HG03159 (cell line): ENCODE results near the gene CHKB.
A peak's percentile ranks its signal among the peaks of the same experiment; 100 is the strongest.

Experiments
- ATAC-seq: cut with Tn5 transposase; IDR thresholded peaks from one replicate; pipeline ENCODE4 v1.9.1; 2021; ENCODE audit warnings: mild to moderate bottlenecking, moderate library complexity; ENCODE audit not compliant: unreplicated experiment

The CHKB gene

DNA sequence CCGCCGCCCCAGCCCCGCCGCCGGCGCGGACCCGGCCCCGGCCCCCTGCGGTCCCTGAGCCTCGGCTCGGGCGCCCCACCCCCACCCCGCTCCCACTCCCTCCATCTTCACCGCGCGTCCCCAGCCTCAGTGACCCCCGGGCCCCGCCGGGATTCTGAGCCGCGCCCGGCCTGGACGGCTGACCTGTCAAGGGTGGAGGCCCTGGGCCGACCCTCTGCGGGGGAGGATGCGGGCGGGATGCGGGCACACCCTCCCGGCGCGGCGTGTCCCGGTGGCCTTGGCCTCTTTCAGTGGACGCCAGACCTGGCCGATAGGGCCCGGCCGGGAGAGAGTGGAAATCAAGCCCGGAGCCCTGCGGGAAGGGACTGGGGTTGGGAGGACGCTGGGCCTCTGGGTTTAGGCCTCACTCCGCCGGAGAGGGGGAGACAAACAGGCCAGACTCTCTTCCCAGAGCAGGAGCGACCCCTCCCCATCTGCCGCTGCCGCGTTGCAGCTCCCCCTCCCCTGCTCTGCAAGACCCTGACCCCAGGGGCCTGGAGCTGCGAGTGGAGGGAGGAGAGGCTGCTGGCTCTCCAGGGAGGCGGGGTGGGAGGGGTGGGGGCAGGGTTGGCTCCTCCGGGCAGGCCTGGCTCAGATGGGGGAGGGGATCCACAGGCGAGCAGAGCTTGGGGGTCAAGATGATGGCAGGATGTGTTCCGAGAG, 18.5 kb upstream of the CHKB start:
- no peak for ATAC-seq

DNA sequence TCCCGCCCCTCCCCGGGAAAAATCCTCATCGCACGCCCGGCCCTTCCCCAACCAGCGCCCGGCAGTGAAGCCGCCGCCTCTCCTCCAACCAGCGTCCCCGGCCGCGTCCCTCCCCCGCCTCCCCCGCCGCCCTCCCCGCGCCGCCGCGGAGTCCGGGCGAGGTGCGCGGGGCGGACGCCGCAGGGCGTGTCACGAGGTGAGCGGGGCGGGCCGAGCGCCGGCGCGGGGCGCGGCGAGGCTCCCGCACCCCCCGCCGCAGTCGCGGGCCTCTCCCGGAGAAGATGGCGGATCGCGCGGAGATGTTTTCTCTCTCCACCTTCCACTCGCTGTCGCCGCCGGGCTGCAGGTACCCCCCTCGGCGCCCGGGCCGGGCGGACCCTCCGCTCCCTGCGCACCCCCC, 17.9 kb upstream of the CHKB start, which contains the start of gene MAPK8IP2:
TSS of gene MAPK8IP2 (plus strand) at position 256 of the 400 bp plus-strand sequence. CDS start at position 282, 26 bp downstream.
- ATAC-seq = no peak

DNA sequence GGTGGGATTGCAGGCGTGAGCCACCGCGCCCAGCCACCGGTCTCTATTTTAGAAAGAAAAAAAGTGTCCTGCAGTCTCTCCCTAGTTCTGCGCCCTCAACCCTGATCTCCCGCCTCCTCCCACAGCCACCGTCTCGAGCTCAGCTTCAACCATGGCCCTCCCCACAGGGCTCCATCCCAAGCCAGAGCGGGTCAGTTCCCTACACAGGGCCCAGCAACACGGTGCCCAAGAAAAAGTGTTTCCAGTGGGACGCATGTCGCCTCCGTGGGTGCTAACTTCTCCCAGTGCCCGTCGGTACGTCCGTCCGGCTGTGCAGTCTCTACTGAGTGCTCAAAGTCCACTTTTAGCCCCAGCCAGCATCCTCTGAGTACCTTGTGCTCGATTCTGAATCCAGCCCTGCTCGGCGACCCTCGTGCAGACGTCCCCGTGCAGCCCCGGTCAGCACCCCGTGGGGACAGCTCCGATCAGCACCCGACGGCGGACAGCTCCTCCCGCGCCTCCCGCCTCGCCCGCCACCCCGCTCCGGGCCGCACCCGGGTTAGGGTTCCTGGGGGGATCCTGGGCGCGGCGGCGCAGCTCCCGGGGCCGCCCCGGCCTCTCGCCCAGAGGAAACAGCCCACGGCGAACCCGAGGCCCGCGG, 17.3 kb upstream of the CHKB start:
- no peak for ATAC-seq

DNA sequence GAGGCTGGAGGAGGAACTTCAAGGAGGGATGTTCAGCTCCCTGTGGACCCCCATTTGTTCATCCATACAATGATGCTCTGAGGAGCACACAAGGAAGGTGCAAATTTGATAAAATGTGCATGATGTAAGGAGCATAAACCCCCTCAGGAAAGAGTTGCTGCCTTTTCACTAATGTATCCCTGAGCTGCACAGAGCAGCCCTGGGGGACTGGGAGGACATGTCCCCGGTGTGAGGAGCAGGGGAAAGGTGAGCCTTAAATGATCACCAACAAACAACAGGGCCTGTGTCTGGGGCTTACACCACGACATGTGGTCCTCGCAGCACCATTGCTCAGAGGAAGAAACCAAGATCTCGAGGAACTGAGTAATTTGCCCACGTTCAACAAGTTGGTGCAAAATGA, 14.4 kb upstream of the CHKB start:
- no peak for ATAC-seq

DNA sequence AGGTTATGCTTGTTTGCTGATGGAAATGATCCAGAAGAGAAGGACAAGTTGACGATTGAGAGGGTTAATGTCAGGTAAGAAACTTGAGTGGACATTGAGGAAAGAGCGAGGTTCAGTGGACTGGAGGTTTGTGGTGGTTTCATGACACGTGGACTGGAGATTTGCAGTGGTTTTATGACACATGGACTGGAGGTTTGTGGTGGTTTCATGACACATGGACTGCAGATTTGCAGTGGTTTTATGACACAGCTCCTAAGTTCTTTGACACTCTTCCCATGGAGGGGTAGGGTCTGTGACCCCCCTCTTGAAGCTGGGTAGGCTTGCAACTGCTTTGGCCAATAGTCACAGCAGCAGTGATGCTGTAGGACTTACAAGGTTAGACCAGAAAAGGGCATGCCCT, 12.5 kb upstream of the CHKB start:
- ATAC-seq = no peak

DNA sequence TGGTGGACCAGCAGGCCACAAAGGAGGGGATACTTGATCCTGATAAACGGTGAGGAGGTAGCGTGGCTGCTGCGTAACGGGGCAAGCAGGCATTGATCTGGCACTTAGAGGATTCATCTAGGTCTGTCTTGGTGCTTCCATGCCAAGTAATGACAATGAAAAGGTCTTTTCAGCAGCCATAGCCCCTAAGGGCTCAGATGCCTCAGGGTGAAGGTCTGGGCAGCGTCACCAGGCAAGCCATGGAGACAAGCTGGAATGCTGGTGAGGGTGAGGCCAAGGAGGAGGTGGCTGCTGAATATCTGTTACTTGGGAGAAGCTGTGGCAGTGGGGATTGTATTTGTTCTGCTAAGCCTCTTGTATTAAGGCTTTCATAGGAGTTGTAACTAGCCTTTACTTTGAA, 4.8 kb upstream of the CHKB start:
- ATAC-seq = no peak

DNA sequence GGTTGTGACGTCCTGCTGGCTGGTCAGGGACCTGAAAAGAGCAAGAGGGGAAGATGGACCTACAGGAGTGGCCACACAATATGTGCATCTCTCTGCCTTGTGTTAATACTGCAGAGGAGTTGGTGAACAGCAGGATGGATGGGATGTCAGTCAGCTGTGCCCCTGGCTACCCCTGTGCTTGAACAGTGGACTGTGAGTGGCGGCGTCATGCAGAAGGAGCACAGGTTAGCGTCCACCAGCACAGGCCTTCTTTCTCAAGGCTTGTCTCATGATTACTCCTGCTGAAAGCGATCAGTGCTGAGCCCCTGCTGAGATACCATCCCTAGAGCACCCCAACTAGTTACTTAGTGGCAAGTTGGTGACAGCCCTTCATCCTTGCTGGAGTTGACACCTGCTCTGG, 3.8 kb upstream of the CHKB start:
- no peak for ATAC-seq

DNA sequence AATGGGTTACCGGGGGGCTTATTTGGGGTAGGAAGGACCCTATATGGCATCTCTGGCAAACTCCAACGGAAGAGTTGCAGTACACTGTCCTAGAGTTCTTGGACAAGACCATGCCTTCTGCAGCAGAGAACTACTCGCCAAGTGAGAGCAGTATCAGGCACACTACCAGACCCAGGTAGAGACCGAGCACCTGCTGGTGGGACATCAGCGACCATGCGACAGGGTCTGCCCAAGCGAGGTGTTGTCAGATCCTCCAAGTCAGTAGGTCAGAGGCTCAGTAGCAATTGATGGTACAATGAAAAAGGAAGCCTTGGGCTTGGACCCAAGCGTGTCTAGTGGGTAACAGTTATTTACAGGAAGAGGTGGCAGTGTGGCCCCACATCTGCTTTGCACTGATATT, 3.1 kb upstream of the CHKB start:
- no peak for ATAC-seq

DNA sequence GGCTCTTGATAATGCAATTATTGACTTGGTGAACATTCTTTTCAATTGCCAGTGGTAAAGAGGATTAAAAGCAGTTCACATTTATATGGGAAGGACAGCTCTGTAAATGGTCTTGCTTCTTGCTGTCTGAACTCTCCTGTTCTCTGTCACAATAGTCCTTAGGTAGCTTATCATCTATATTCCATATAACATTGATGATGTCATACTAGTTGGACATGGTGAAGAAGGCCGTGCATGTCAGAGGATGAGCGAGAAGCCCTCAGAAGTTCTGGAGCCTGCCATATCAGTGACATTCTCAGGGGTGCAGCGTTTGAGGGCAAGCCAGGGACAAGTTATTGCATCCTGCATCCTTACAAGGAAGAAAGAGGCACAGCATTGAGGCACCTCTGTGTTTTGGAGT, 2.6 kb upstream of the CHKB start:
- no peak for ATAC-seq

DNA sequence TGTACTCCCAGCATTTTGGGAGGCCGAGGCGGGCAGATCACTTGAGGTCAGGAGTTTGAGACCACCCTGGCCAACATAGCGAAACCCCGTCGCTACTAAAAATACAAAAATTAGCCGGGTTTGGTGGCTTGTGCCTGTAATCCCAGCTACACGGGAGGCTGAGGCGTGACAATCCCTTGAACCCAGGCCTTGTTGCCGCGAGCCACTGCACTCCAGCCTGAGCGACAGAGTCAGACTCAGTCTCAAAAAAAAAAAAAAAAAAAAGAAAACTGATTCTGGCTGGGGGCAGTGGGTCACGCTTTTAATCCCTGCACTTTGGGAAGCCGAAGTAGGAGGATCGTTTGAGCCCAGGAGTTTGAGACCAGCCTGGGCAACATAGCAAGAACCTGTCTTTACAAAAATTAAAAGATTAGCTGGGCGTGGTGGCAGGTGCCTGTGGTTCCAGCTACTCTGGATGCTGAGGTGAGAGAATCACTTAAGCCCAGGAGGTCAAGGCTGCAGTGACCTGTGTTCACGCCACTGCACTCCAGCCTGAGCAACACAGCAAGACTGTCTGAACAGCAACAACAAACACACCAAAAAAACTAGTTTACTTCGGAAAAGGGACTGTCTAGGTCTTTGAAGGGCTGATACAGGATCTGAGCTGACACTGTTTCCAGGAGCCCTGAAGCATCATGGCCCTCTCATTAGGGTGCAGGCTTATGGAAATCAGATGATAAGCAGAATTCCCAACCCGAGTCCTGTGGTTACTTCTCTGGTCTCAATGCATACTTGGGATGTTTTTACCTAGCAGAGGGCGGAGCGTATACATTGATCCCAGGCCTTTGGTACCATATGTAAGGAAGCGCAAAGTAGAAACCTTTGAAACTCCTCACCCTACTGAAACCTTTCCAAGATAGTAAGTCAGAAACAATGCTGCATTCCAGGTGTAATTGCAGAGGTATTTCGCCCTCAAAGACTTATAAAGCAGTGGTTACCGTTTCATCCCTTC, 1.8 kb upstream of the CHKB start:
- no peak for ATAC-seq

DNA sequence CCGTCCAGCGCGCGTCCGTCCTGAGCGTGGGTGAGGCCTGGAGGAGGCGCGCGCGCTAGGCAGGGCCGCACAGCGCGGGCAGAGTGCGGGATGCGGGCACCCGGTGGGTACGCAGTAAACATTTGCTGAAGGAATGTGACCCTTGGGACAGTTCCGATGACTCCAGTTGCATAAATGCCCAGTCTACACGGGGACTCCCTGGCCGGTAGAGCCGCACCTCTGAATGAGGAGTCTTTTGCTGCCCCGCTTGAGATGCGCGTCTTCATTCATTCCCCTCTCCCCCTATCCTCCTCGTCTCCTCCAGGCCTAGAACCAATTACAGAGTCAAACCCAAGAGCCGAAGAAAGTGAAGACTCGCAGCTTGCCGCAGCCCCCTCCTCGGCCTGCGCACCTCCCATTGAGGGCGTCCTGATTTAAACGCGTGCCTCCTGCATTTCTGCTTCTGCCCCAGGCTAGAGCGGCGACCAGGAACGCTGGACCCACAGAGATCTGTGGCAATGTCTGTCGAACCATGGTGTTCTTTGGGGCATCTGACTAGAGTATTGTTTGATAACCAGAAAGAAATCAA, 729 bp upstream of the CHKB start:
- peak; percentile 33 for ATAC-seq

DNA sequence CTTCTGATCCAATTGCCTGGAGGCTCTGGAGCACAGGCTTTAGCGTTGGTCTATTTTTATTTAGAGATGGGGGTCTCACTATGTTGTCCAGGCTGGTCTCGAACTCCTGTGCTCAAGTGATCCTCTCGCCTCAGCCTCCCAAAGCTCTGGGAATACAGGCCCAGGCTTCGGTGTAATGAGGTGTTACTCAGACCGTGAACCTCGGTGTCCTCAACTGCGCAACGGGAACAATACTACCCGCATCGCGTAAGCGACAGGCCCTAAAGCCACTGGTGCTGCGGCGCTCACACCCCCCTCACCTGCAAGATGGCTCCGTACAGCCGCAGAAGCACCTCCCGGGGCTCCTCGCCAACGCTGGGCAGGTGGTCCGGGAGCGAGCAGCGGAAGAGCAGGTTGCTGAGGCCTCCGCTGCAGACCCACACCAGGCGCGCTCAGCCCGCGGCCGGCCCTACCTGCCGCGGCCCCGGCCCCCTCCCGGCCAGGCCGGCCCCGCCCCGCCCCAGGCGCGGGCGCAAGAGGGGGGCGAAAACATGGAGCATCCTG, 628 bp downstream of the CHKB start:
- ATAC-seq = peak; percentile 14

DNA sequence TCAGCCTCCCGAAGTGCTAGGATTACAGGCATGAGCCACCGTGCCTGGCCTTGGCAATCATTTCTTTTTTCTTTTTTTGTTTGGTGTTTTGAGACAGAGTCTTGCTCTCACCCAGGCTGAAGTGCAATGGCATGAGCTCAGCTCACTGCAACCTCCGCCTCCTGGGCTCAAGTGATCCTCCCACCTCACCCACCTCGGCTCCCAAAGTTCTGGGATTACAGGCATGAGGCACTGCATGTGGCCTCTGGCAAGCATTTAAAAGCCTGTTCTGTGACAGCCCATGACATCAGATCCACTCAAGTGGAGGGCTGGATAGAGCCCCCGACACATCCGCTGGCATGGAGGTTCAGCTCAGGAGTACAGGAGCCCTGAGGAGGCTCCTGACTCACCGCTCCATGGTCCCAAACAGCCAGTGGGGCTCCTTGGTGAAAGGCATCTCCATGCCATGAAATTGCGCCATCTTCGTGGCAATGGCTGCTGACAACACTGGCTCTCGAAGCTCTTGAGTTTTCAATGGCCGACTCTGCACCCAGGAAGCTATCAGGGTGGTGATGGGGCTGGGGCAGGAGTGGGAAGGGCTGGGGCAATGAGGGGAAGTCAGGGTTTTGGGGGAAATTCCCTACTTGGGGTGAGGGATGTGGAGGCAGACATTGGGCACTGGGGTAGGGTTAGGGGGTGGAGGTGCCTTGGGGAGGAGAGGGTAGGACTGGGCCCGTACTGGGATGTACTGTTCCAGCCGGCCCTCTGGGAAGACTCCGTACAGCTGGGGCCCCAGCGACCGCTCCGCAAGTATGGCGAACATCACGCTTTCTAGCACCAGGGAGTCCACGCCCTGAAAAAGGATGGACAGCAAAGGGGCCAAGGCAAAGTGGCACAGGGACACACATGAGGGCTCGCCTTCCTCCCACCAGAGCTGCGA, 1.4 kb downstream of the CHKB start:
- no peak for ATAC-seq

DNA sequence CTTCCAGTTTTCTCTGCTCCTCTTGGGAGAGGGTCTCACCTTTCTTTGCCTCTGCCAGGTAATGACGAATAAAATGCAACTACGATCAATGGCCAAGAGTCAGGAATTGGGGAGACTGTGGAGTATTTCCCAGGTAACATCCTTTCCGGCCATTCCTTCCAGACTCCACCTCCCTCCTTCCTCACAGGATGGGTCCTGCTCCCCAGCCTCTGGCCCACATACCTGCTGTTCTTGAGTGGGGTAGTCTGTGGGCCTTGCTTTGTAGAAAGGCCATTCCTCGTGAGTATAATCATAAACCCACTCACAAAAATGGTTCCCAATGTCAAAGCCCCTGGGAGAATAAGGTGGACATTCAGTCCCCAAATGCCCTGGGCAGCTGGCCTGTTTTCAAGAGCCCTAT, 2.9 kb downstream of the CHKB start:
- ATAC-seq = no peak

DNA sequence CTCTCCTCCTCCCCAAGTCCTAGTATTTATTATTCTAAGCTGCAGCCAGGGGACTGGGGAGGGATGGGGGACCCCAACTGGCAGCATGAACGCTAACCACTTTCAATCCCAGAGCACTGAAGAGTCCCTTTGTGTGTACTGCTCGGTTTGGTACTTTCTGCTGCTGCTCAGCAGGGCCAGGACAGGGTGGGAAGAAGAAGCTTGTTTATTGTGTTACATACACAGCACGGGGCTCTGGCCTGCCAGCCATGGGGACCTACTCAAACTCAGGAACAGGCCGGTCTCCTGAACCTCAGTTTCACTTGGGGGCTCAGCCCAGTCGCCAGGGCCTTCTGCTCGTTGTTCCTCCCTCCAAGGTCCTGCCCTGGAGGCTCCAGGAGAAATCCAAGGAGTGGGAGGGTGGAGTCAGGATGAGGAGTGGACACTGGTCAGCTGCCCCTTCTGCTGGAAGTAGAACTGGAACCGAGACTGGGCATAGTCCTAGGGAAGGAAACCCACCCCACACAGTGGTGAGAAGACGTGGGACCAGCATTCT, 3.8 kb downstream of the CHKB start:
- no peak for ATAC-seq

DNA sequence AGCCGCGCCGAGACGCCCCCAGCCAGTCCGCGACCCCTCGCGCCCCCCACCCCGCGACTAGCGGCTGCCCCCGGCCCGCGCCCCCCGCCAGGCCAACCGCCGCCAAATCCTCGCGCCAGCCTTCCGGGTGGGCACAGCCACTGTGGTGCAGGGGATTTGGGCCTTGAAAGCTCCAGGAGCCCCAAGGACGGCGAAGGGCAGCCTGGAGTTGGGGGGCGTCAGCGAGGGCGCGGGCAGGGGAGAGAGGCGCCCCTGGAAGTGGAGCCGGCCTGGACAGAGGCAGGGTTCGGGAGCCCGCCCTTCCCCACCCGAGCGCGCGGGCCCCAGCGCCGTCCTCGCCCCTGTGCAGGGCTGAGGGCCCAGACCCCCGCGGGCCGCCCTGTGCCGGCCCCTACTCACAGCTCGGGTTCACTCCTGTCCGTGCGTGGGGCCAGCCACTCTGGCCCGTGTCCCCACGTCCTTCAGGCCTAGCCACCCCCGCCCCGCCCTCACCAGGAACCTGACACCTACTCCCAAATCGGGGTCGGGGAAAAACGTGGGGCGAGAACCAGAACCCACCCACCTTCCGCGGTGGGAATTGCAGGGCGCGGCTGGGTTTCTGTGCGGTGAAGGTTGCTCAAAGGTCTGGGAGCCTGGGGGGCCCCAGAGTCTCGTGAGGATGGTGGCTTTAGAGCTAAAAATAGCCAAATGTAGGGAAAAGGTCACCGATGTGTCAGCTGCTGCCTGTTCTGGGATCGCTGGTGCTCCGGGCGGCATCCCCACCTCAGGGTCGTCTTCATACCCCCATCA, 4.5 kb downstream of the CHKB start, which contains the start of gene CPT1B:
TSS of gene CPT1B (minus strand) at position 441 of the 789 bp plus-strand sequence. CDS start 512 bp downstream, outside the sequence.
- no peak for ATAC-seq

DNA sequence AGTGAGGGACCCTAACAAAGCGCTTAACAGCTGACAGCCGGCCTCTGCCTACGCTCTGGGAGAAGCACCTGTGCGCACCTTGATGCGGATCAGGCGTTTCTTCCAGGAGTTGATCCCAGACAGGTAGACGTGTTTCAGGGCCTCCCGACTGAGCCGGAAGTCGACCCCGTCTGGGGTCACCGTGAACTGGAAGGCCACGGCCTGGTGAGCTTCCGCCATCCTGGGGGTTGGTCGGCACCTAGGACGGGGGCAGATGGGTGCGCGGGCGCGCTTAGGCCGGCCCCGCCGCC, 5.0 kb downstream of the CHKB start:
- ATAC-seq = no peak

DNA sequence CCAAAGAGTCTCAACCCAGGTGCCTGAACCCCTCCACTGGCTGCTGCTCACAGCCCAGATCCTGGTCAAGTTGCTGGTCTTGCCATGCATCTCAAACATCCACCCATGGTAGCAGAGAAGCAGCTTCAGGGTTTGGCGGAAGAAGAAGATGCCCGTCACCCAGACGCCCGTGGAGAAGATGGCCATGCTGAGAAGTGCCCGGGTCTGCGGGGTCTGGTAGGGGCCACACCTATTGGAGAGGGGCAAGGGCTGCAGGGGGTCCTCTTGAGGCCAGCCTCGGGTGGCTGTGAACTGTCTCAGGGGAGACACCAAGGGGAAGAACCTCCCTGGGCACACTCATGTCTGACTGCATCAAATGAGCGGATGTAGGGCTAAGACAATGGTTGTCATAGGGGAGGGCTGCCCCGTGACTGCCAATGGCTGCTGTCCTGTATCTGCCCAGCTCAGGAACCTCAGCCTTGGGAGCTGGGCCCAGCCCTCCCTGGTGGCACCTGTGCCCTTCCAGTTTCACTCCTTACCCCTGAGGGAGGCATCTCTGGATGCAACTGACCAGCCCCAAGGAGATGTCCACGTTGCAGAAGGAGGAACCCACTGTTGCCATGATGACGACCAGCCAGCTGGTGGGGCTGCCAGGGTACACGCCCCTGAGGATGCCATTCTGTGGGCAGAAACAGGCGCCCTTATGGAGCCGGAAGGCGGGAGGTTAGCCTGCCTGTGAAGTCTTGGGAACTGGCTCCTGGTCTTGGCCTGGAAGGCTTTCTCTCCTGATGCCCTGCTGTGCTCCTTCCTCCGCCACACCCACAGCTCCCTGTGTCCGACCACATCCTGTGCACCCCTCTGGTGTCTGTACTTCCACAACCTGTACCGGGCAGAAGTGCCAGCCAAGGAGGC, 5.6 kb downstream of the CHKB start:
- ATAC-seq = no peak
